ENCODE data around the gene WIPI1.

- TF ChIP-seq JUNB (IDR thresholded peaks at IDR 0.05) (no peak), PBX3 (IDR thresholded peaks at IDR 0.05) (no peak), MAZ (IDR thresholded peaks at IDR 0.05; ENCODE audit: borderline replicate concordance, low read depth, low read length) (no peak), CEBPB (IDR thresholded peaks at IDR 0.05) (no peak), ELK1 (IDR thresholded peaks at IDR 0.05; ENCODE audit: low read depth, low read length) (no peak), FOXS1 (CRISPR knock-in tag; IDR thresholded peaks at IDR 0.05) (no peak), HOXB5 (CRISPR knock-in tag; IDR thresholded peaks at IDR 0.05) (no peak), CTCF (IDR thresholded peaks at IDR 0.05) (no peak), POLR2A (IDR thresholded peaks at IDR 0.05; ENCODE audit: low read length) (no peak), MAX (IDR thresholded peaks at IDR 0.05) (no peak), EP300 (IDR thresholded peaks at IDR 0.05) (no peak), ZSCAN20 (CRISPR knock-in tag; IDR thresholded peaks at IDR 0.05) (no peak), ESRRA (IDR thresholded peaks at IDR 0.05; ENCODE audit: borderline replicate concordance, low read length) (no peak)
These were observed 37.2 kb downstream of the WIPI1 start for GRCh38 chr17:68420065-68420464.
